K562 (cell line): ENCODE measurements around the gene RNF2. TPM values are rescaled to one million over a fixed set of nuclear protein-coding genes. Genes with fewer than 3 reads are reported as not detected.

Experiments used
- BCL6 ChIP-seq: fragments of 250-450 bp; sonication (Bioruptor Pico); IDR thresholded peaks from 2 replicates; pipeline ENCODE4 v1.4.0; 2020
- E2F1 ChIP-seq: sonication (generic); formaldehyde crosslinking; IDR thresholded peaks from 2 replicates; pipeline ENCODE4 v1.8.1; 2023; ENCODE audit warnings: mild to moderate bottlenecking, missing genetic modification reagents, moderate library complexity
- ESRRA ChIP-seq: fragments of 450-650 bp; IDR thresholded peaks from 2 replicates; pipeline ENCODE4 v1.6.1; 2014; ENCODE audit warnings: low read depth, mild to moderate bottlenecking, moderate library complexity, borderline replicate concordance
- FOXK1 ChIP-seq: sonication (generic); formaldehyde crosslinking; IDR thresholded peaks from 2 replicates; pipeline ENCODE4 v1.8.0; 2022; ENCODE audit warnings: missing genetic modification reagents, mild to moderate bottlenecking, borderline replicate concordance
- HMGN3 ChIP-seq: IDR thresholded peaks from 2 replicates; pipeline ENCODE4 v1.6.1; 2011; ENCODE audit warnings: borderline replicate concordance, low read depth, mild to moderate bottlenecking, mixed read lengths, low read length; ENCODE audit not compliant: insufficient read length; ENCODE audit errors: extremely low read depth
- HOMEZ ChIP-seq: fragments of 250-450 bp; sonication (Bioruptor Pico); IDR thresholded peaks from 2 replicates; pipeline ENCODE4 v1.4.0; 2020; ENCODE audit warnings: mild to moderate bottlenecking, moderate library complexity
- LARP7 ChIP-seq: fragments of 450-650 bp; IDR thresholded peaks from 2 replicates; pipeline ENCODE4 v1.6.1; 2016
- RAD21 ChIP-seq, 2 experiments: fragments of 250-450 bp in 1 of 2; fragments of 450-650 bp in 1 of 2; sonication (Bioruptor Pico) in 1 of 2; formaldehyde crosslinking in 1 of 2; IDR thresholded peaks in 1 of 2; conservative IDR thresholded peaks in 1 of 2; 2 replicates each; pipeline versions ENCODE4 v1.4.0 to v1.8.0; 2020 to 2022; ENCODE audit warnings: mild to moderate bottlenecking in 2 of 2, moderate library complexity in 1 of 2
- SRSF7 ChIP-seq: fragments of 200-400 bp; formaldehyde crosslinking; optimal IDR thresholded peaks from 2 replicates; pipeline ENCODE3; 2017; ENCODE audit warnings: mild to moderate bottlenecking, low read depth, low read length
- ZBTB12 ChIP-seq: fragments of 250-450 bp; sonication (Bioruptor Pico); IDR thresholded peaks from 2 replicates; pipeline ENCODE4 v1.4.0; 2020
- ZBTB40 ChIP-seq, 2 experiments: fragments of 450-650 bp in 1 of 2; sonication (generic) in 1 of 2; formaldehyde crosslinking in 1 of 2; IDR thresholded peaks; 2 replicates each; pipeline versions ENCODE4 v1.7.1 to v1.9.0; 2016 to 2022; ENCODE audit warnings: inconsistent platforms in 1 of 2, mild to moderate bottlenecking in 1 of 2, missing genetic modification reagents in 1 of 2
- ZKSCAN1 ChIP-seq: fragments of 150-350 bp; IDR thresholded peaks from 2 replicates; pipeline ENCODE4 v1.6.1; 2016; ENCODE audit warnings: low read depth, low read length
- ZSCAN29 ChIP-seq: fragments of 450-650 bp; IDR thresholded peaks from 2 replicates; pipeline ENCODE4 v1.6.1; 2017
- polyA plus RNA-seq, 8 experiments: library from polyadenylated mRNA; depleted of rRNA in 4 of 8; stranded (reverse) in 5 of 8; unstranded in 3 of 8; fragments of >200 nt; fragmentation: Nextera tagmentation in 2 of 8; fragmentation: Illumina TruSeq in 1 of 8; extraction: Ambion mirVana in 2 of 8; extraction: Trizol in 1 of 8; gene quantifications; 2 replicates each; pipeline versions ENCODE4 v1.2.1 to v1.2.3, GENCODE V29; 2011 to 2014; ENCODE audit warnings: inconsistent platforms in 1 of 8, missing spikeins in 1 of 8
- total RNA-seq, 7 experiments: library from RNA; depleted of rRNA in 6 of 7; stranded (reverse); fragments of >200 nt in 6 of 7; fragmentation: Illumina TruSeq in 2 of 7; extraction: Trizol in 2 of 7; gene quantifications; 2 replicates each; pipeline versions ENCODE4 v1.2.1 to v1.2.3, GENCODE V29; 2011 to 2021; ENCODE audit warnings: low replicate concordance in 1 of 7

The RNF2 gene
- total and polyA plus RNA-seq, 9 of the 15 experiments (the other 6 are each of a cell fraction or from before 2014, with no cell fraction given), result 7.1 to 66.5 (median 32.9) TPM

GRCh38 chr1:185015631-185016030 is 29.7 kb upstream of the RNF2 start (continued):
- TF ChIP-seq ZBTB40 (IDR thresholded peaks at IDR 0.05) (peak; percentile 93), ZBTB40 (CRISPR knock-in tag; IDR thresholded peaks at IDR 0.05) (no peak), HMGN3 (no peak), ZKSCAN1 (no peak), E2F1 (CRISPR knock-in tag) (no peak), RAD21 (CRISPR knock-in tag; conservative IDR thresholded peaks at IDR 0.05 in 1 of 2, IDR thresholded peaks at IDR 0.05 in 1 of 2) (no peak), LARP7 (no peak), ESRRA (no peak), SRSF7 (no peak), ZSCAN29 (no peak), BCL6 (CRISPR knock-in tag) (no peak), HOMEZ (CRISPR knock-in tag) (no peak), ZBTB12 (no peak), FOXK1 (CRISPR knock-in tag) (no peak)
